ENCODE data around the gene DDX59. TPM values are rescaled to one million over a fixed set of nuclear protein-coding genes. Genes with fewer than 3 reads are reported as not detected.
"Not testable (repeated sequence)": the region's sequence is repeated elsewhere in the genome, so short reads cannot be mapped to it uniquely, and the experiment has no call there.

DDX59 gene
- polyA plus RNA-seq, 4 donors, result 15.4 to 25.7 (median 23.9) TPM

- Histone ChIP-seq H3K4me1 (ENCODE audit: control insufficient read depth in 3 of 3, insufficient read depth in 2 of 3, low read depth in 1 of 3, low read length in 2 of 3) (no peaks in the 10 kb centered on the region), H3K27ac (ENCODE audit: low read depth in 1 of 3, low read length in 2 of 3) (no peak overlapping the region), H3K4me3 (ENCODE audit: low read depth in 1 of 3, low read length in 3 of 3) (no peak overlapping the region), H3K9me3 (ENCODE audit: control insufficient read depth in 2 of 2, insufficient read depth in 1 of 2, low read depth in 1 of 2, low read length in 1 of 2) (no peaks in the 10 kb centered on the region), H3K27me3 (ENCODE audit: control insufficient read depth in 3 of 3, insufficient read depth in 3 of 3, low read length in 3 of 3) (no peaks in the 10 kb centered on the region), H3K36me3 (ENCODE audit: control insufficient read depth in 3 of 3, insufficient read depth in 2 of 3, low read depth in 1 of 3, low read length in 3 of 3) (no peaks in the 10 kb centered on the region)
- FAIRE-seq, result no peak
- 90 to 93% (median 90%) methylated on average over 1 of the region's 1 CpG for WGBS, 3 donors
- no peak for DNase-seq
Observed at GRCh38 chr1:200631375-200631774, 38.3 kb downstream of the DDX59 start.

GRCh38 chr1:200630515-200630899 lies 39.2 kb downstream of the DDX59 start:
- WGBS, 3 donors, result 96 to 97% (median 97%) methylated on average over 8 of the region's 8 CpGs
- not testable (repeated sequence) for H3K9me3 ChIP-seq (ENCODE audit: control insufficient read depth in 2 of 2, insufficient read depth in 1 of 2, low read depth in 1 of 2, low read length in 1 of 2); H3K27ac ChIP-seq (ENCODE audit: low read depth in 1 of 3, low read length in 2 of 3); H3K4me3 ChIP-seq (ENCODE audit: low read depth in 1 of 3, low read length in 3 of 3); DNase-seq; H3K27me3 ChIP-seq (ENCODE audit: control insufficient read depth in 3 of 3, insufficient read depth in 3 of 3, low read length in 3 of 3); H3K36me3 ChIP-seq (ENCODE audit: control insufficient read depth in 3 of 3, insufficient read depth in 2 of 3, low read depth in 1 of 3, low read length in 3 of 3); FAIRE-seq; H3K4me1 ChIP-seq (ENCODE audit: control insufficient read depth in 3 of 3, insufficient read depth in 2 of 3, low read depth in 1 of 3, low read length in 2 of 3)

- Histone ChIP-seq H3K36me3 (ENCODE audit: control insufficient read depth in 3 of 3, insufficient read depth in 2 of 3, low read depth in 1 of 3, low read length in 3 of 3) (no peaks in the 10 kb centered on the region), H3K9me3 (ENCODE audit: control insufficient read depth in 2 of 2, insufficient read depth in 1 of 2, low read depth in 1 of 2, low read length in 1 of 2) (no peaks in the 10 kb centered on the region), H3K27ac (ENCODE audit: low read depth in 1 of 3, low read length in 2 of 3) (no peak overlapping the region), H3K4me1 (ENCODE audit: control insufficient read depth in 3 of 3, insufficient read depth in 2 of 3, low read depth in 1 of 3, low read length in 2 of 3) (no peaks in the 10 kb centered on the region), H3K27me3 (ENCODE audit: control insufficient read depth in 3 of 3, insufficient read depth in 3 of 3, low read length in 3 of 3) (no peaks in the 10 kb centered on the region), H3K4me3 (ENCODE audit: low read depth in 1 of 3, low read length in 3 of 3) (no peak overlapping the region)
- FAIRE-seq (no peak), DNase-seq (no peak)
- WGBS, 3 donors, result 82 to 89% (median 84%) methylated on average over 9 of the region's 9 CpGs
Observed at GRCh38 chr1:200629876-200630514, 39.7 kb downstream of the DDX59 start.

- WGBS, 3 donors, result 59 to 67% (median 63%) methylated on average over 7 of the region's 7 CpGs
Observed at GRCh38 chr1:200628223-200628881, 41.4 kb downstream of the DDX59 start.

GRCh38 chr1:200627575-200628222 lies 42.0 kb downstream of the DDX59 start:
- no peaks in the 10 kb centered on the region for H3K9me3 ChIP-seq (ENCODE audit: control insufficient read depth in 2 of 2, insufficient read depth in 1 of 2, low read depth in 1 of 2, low read length in 1 of 2)
- FAIRE-seq (no peak), DNase-seq (no peak)
- no peaks in the 10 kb centered on the region for H3K27me3 ChIP-seq (ENCODE audit: control insufficient read depth in 3 of 3, insufficient read depth in 3 of 3, low read length in 3 of 3)
- H3K4me3 ChIP-seq (ENCODE audit: low read depth in 1 of 3, low read length in 3 of 3), result no peak overlapping the region
- no peaks in the 10 kb centered on the region for H3K4me1 ChIP-seq (ENCODE audit: control insufficient read depth in 3 of 3, insufficient read depth in 2 of 3, low read depth in 1 of 3, low read length in 2 of 3)
- no peaks in the 10 kb centered on the region for H3K36me3 ChIP-seq (ENCODE audit: control insufficient read depth in 3 of 3, insufficient read depth in 2 of 3, low read depth in 1 of 3, low read length in 3 of 3)
- WGBS, 3 donors, result 68 to 78% (median 68%) methylated on average over 1 of the region's 1 CpG
- no peak overlapping the region for H3K27ac ChIP-seq (ENCODE audit: low read depth in 1 of 3, low read length in 2 of 3)

More at GRCh38 chr1:200628223-200628881, 41.4 kb downstream of the DDX59 start:
- DNase-seq (no peak), FAIRE-seq (no peak)
- H3K4me3 ChIP-seq (ENCODE audit: low read depth in 1 of 3, low read length in 3 of 3), result no peak overlapping the region
- H3K4me1 ChIP-seq (ENCODE audit: control insufficient read depth in 3 of 3, insufficient read depth in 2 of 3, low read depth in 1 of 3, low read length in 2 of 3), result no peaks in the 10 kb centered on the region
- no peaks in the 10 kb centered on the region for H3K36me3 ChIP-seq (ENCODE audit: control insufficient read depth in 3 of 3, insufficient read depth in 2 of 3, low read depth in 1 of 3, low read length in 3 of 3)
- no peaks in the 10 kb centered on the region for H3K9me3 ChIP-seq (ENCODE audit: control insufficient read depth in 2 of 2, insufficient read depth in 1 of 2, low read depth in 1 of 2, low read length in 1 of 2)
- no peaks in the 10 kb centered on the region for H3K27me3 ChIP-seq (ENCODE audit: control insufficient read depth in 3 of 3, insufficient read depth in 3 of 3, low read length in 3 of 3)
- no peak overlapping the region for H3K27ac ChIP-seq (ENCODE audit: low read depth in 1 of 3, low read length in 2 of 3)

GRCh38 chr1:200626853-200627534 lies 42.7 kb downstream of the DDX59 start:
- Histone ChIP-seq H3K36me3 (ENCODE audit: control insufficient read depth in 3 of 3, insufficient read depth in 2 of 3, low read depth in 1 of 3, low read length in 3 of 3) (no peaks in the 10 kb centered on the region), H3K27me3 (ENCODE audit: control insufficient read depth in 3 of 3, insufficient read depth in 3 of 3, low read length in 3 of 3) (no peaks in the 10 kb centered on the region), H3K27ac (ENCODE audit: low read depth in 1 of 3, low read length in 2 of 3) (no peak overlapping the region), H3K9me3 (ENCODE audit: control insufficient read depth in 2 of 2, insufficient read depth in 1 of 2, low read depth in 1 of 2, low read length in 1 of 2) (no peaks in the 10 kb centered on the region), H3K4me1 (ENCODE audit: control insufficient read depth in 3 of 3, insufficient read depth in 2 of 3, low read depth in 1 of 3, low read length in 2 of 3) (no peaks in the 10 kb centered on the region), H3K4me3 (ENCODE audit: low read depth in 1 of 3, low read length in 3 of 3) (no peak overlapping the region)
- DNase-seq (no peak), FAIRE-seq (no peak)
- WGBS, 3 donors, result 62 to 73% (median 69%) methylated on average over 5 of the region's 5 CpGs

- Histone ChIP-seq H3K4me3 (ENCODE audit: low read depth in 1 of 3, low read length in 3 of 3) (no peak overlapping the region), H3K4me1 (ENCODE audit: control insufficient read depth in 3 of 3, insufficient read depth in 2 of 3, low read depth in 1 of 3, low read length in 2 of 3) (no peaks in the 10 kb centered on the region), H3K9me3 (ENCODE audit: control insufficient read depth in 2 of 2, insufficient read depth in 1 of 2, low read depth in 1 of 2, low read length in 1 of 2) (no peaks in the 10 kb centered on the region), H3K36me3 (ENCODE audit: control insufficient read depth in 3 of 3, insufficient read depth in 2 of 3, low read depth in 1 of 3, low read length in 3 of 3) (no peaks in the 10 kb centered on the region), H3K27me3 (ENCODE audit: control insufficient read depth in 3 of 3, insufficient read depth in 3 of 3, low read length in 3 of 3) (no peaks in the 10 kb centered on the region), H3K27ac (ENCODE audit: low read depth in 1 of 3, low read length in 2 of 3) (no peak overlapping the region)
- 5 to 36% (median 10%) methylated on average over 1 of the region's 1 CpG for WGBS, 3 donors
- DNase-seq (no peak), FAIRE-seq (no peak)
Observed at GRCh38 chr1:200625381-200625824, 44.3 kb downstream of the DDX59 start.

GRCh38 chr1:200624679-200625335 lies 44.9 kb downstream of the DDX59 start:
- Histone ChIP-seq H3K27ac (ENCODE audit: low read depth in 1 of 3, low read length in 2 of 3) (no peak overlapping the region), H3K4me1 (ENCODE audit: control insufficient read depth in 3 of 3, insufficient read depth in 2 of 3, low read depth in 1 of 3, low read length in 2 of 3) (no peaks in the 10 kb centered on the region), H3K4me3 (ENCODE audit: low read depth in 1 of 3, low read length in 3 of 3) (no peak overlapping the region), H3K36me3 (ENCODE audit: control insufficient read depth in 3 of 3, insufficient read depth in 2 of 3, low read depth in 1 of 3, low read length in 3 of 3) (no peaks in the 10 kb centered on the region), H3K27me3 (ENCODE audit: control insufficient read depth in 3 of 3, insufficient read depth in 3 of 3, low read length in 3 of 3) (no peaks in the 10 kb centered on the region), H3K9me3 (ENCODE audit: control insufficient read depth in 2 of 2, insufficient read depth in 1 of 2, low read depth in 1 of 2, low read length in 1 of 2) (no peaks in the 10 kb centered on the region)
- no peak for FAIRE-seq
- WGBS, 3 donors, result 74 to 95% (median 87%) methylated on average over 2 of the region's 2 CpGs
- no peak for DNase-seq

Measured in small intestine (tissue), 7 donors.